ENCODE data around the gene FANCC.

FANCC gene

DNA sequence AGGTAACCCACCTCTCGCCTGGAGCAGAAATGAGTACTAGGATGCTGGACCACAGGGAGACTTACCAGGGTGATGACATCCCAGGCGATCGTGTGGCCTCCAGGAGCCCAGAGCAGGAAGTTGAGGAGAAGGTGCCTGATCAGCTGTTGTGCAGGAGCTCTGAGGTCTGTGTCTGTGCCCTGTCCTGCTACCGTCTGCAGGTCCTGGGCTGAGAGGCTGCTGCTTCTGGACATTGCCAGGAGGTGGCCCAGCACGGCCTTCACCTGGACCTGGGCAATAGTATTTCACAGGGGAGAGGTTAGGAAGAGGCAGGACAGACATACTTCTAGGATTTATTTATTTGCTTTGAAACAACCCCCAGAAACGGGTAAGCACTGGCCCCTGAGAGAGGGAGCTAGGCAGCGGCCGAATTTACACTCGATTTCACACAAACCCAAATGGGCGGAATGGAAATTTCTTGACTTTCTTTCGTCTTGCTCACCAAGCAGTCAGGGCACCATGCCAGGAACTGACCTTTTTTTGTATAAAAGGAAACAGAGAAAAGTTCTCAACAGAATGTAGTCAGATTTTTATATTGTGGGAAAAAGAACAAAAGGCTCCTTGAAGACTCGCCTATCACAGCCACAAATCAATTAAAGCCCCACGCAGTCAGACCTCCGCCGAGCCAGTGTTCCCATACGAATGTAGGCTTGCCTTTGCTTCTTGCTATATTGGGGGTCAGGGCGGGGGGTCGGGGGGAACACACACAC lies 210.3 kb downstream of the FANCC start:
- TF ChIP-seq, protein P1, sequence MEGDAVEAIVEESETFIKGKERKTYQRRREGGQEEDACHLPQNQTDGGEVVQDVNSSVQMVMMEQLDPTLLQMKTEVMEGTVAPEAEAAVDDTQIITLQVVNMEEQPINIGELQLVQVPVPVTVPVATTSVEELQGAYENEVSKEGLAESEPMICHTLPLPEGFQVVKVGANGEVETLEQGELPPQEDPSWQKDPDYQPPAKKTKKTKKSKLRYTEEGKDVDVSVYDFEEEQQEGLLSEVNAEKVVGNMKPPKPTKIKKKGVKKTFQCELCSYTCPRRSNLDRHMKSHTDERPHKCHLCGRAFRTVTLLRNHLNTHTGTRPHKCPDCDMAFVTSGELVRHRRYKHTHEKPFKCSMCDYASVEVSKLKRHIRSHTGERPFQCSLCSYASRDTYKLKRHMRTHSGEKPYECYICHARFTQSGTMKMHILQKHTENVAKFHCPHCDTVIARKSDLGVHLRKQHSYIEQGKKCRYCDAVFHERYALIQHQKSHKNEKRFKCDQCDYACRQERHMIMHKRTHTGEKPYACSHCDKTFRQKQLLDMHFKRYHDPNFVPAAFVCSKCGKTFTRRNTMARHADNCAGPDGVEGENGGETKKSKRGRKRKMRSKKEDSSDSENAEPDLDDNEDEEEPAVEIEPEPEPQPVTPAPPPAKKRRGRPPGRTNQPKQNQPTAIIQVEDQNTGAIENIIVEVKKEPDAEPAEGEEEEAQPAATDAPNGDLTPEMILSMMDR (conservative IDR thresholded peaks at IDR 0.05): no peak
- H3K27ac ChIP-seq: no peak overlapping the region

DNA sequence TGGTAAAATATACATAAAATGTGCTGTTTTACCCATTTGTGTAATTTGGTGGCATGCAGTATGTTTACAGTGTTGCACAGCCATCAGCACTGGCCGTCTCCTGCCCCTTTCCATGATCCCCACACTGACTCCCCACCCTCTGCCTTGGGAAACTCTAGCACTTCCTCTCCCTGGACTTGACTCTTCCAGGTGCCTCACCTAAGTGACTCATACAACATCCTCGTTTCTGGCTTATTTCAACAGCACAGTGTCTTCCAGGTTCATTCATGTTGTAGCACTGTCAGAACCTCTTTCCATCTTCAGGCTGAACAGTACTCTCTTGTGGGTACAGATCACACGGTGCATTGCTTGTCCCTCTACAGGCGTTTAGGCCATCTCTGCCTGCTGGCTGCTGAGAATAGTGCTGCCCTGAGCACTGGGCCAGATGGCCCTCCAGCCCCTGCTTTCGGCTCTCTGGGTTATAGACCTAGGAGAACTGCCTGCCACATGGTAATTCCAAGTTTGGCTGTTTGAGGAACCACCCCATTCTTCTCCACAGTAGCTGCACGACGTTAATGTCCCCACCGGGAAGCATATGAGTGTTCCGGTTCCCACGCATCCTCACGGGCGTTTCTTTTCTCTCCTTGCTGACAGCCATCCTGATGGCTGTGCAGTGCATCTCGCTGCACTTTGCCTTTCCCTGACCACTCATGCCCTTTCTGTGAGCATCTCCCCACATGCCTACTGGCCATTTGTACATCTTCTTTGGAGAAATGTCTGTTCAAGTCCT lies 211.8 kb downstream of the FANCC start:
- TF ChIP-seq, protein P1 (conservative IDR thresholded peaks at IDR 0.05): no peak
- H3K27ac ChIP-seq: no peak overlapping the region

DNA sequence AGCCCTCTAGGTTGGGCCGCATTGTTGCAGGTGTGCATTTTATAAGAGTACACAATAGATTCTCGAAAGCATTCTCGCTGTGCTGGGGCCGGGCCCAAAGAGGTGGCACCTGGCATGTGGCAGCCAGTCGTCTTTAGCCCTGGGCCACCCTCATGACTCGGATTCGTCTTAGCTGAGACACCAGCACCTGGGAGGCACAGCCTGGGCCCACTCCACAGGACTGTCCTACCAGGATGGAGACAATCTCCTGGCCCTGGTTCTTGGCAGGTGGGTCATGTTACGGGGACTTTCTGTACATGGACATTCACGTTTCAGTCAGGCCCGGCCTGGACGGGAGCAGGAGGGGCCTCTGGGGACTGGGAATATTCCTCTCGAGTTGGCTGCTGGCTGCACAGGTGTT lies 212.5 kb downstream of the FANCC start:
- H3K27ac ChIP-seq: no peak overlapping the region
- TF ChIP-seq, protein P1 (conservative IDR thresholded peaks at IDR 0.05): no peak

DNA sequence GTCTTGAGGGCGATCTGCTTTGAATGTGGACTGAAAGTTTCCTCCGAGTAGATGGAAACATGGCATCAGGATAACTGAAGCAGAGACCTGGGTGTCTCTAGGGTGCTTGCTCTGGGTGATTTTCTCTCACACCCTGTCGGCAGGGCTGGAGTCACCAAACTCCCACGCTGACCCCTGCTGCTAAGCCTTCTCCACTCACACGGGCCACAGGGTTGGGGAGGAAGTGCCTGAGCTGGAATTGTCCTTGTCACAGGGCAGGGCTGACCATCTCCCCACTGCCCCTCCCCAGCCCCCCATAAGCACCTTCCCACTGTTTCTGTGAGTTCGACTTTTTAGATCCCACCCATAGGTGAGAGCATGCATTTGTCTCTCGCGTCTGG lies 212.9 kb downstream of the FANCC start:
- H3K27ac ChIP-seq: no peak overlapping the region
- TF ChIP-seq, protein P1 (conservative IDR thresholded peaks at IDR 0.05): no peak

GRCh38 chr9:95103871-95104580 lies 213.5 kb downstream of the FANCC start:
- H3K27ac ChIP-seq: no peak overlapping the region
- TF ChIP-seq, protein P1 (conservative IDR thresholded peaks at IDR 0.05): no peak

DNA sequence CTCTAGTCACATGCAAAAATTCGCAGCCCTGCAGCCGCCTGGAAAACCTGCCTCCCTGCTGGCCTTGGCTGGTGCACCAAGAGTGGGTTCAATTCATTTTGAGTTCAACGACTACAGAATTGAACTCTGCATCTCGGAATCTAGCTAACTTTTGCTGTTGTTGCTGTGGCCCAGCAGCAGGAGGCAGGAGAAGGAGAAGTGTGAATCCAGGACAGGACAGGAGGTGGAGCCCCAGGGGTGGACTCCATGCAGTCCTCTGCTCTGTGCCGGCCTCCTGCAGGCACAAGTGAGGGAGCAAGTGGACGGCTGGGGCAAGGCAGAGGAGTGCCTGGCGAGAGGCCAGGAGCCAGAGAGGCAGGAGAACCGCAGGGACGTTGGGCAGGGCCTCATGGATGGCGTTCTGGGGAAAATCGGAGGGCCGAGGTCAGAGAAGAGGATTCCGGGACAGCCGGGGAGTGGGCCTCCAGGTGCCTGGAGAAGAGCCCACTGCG lies 214.2 kb downstream of the FANCC start:
- TF ChIP-seq, protein P1 (conservative IDR thresholded peaks at IDR 0.05): no peak
- peak overlapping the region; percentile 68 for H3K27ac ChIP-seq

DNA sequence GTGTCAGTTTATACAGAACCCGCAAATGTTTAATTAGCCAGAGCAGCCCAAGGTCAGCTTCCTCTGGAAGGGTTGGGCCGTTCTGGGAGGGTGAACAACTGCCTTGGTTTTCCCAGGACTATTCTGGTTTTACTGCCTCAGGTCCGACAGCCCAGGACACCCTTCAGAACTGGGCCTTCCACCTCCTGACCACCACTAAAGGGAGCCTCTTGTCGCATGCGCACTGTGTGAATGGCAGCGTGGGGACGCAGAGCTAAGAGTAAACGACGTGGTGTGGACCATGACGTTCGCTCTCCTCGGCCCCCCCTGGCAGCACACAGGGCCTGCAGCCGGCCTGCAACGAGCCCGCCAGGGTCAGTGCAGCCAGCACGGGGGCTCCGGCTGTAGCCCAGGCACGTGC lies 214.9 kb downstream of the FANCC start:
- TF ChIP-seq, protein P1 (conservative IDR thresholded peaks at IDR 0.05): no peak

More for the DNA sequence above, 214.9 kb downstream of the FANCC start:
- peak overlapping the region; percentile 68 for H3K27ac ChIP-seq
